ENCODE results near the gene GLI2.

Gene GLI2

GRCh38 chr2:120760446-120761135, 24.9 kb downstream of the GLI2 start:
- no peak for DNase-seq

- DNase-seq, result no peak
Measured at GRCh38 chr2:120761164-120761861, 25.6 kb downstream of the GLI2 start.

- DNase-seq, result no peak
Measured at GRCh38 chr2:120761911-120762310, 26.2 kb downstream of the GLI2 start.

- DNase-seq, result no peak
Measured at GRCh38 chr2:120762341-120763061, 26.8 kb downstream of the GLI2 start.

GRCh38 chr2:120763508-120763907, 27.8 kb downstream of the GLI2 start:
- DNase-seq, result no peak

- no peak for DNase-seq
Measured at GRCh38 chr2:120763931-120764330, 28.3 kb downstream of the GLI2 start.

- no peak for DNase-seq
Measured at GRCh38 chr2:120764492-120764891, 28.8 kb downstream of the GLI2 start.

GRCh38 chr2:120764991-120765677, 29.5 kb downstream of the GLI2 start:
- DNase-seq, result no peak

- no peak for DNase-seq
Measured at GRCh38 chr2:120765678-120766469, 30.2 kb downstream of the GLI2 start.

- DNase-seq, result no peak
Measured at GRCh38 chr2:120766470-120767351, 31.0 kb downstream of the GLI2 start.

- DNase-seq, result no peak
Measured at GRCh38 chr2:120767486-120768005, 31.9 kb downstream of the GLI2 start.

GRCh38 chr2:120768112-120769048, 32.7 kb downstream of the GLI2 start:
- no peak for DNase-seq

- no peak for DNase-seq
Measured at GRCh38 chr2:120769076-120769786, 33.6 kb downstream of the GLI2 start.

- DNase-seq, result no peak
Measured at GRCh38 chr2:120769787-120770120, 34.1 kb downstream of the GLI2 start.

- no peak for DNase-seq
Measured at GRCh38 chr2:120770176-120770575, 34.5 kb downstream of the GLI2 start.

GRCh38 chr2:120770641-120771040, 35.0 kb downstream of the GLI2 start:
- DNase-seq, result no peak

GRCh38 chr2:120771111-120771780, 35.6 kb downstream of the GLI2 start:
- DNase-seq, result no peak

GRCh38 chr2:120771781-120772208, 36.1 kb downstream of the GLI2 start:
- no peak for DNase-seq

GRCh38 chr2:120772261-120772660, 36.6 kb downstream of the GLI2 start:
- DNase-seq, result no peak
